Metanephros (tissue), 1 donor: ENCODE measurements around the gene OR8G1. TPM values are rescaled to one million over a fixed set of nuclear protein-coding genes. Genes with fewer than 3 reads are reported as not detected.

Source experiments
- total RNA-seq: library from RNA; depleted of rRNA; stranded (reverse); fragments of >200 nt; gene quantifications from one replicate; pipeline ENCODE4 v1.2.3, GENCODE V29; 2014

OR8G1 gene, protein sequence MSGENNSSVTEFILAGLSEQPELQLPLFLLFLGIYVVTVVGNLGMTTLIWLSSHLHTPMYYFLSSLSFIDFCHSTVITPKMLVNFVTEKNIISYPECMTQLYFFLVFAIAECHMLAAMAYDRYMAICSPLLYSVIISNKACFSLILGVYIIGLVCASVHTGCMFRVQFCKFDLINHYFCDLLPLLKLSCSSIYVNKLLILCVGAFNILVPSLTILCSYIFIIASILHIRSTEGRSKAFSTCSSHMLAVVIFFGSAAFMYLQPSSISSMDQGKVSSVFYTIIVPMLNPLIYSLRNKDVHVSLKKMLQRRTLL
- not detected for total RNA-seq

DNA sequence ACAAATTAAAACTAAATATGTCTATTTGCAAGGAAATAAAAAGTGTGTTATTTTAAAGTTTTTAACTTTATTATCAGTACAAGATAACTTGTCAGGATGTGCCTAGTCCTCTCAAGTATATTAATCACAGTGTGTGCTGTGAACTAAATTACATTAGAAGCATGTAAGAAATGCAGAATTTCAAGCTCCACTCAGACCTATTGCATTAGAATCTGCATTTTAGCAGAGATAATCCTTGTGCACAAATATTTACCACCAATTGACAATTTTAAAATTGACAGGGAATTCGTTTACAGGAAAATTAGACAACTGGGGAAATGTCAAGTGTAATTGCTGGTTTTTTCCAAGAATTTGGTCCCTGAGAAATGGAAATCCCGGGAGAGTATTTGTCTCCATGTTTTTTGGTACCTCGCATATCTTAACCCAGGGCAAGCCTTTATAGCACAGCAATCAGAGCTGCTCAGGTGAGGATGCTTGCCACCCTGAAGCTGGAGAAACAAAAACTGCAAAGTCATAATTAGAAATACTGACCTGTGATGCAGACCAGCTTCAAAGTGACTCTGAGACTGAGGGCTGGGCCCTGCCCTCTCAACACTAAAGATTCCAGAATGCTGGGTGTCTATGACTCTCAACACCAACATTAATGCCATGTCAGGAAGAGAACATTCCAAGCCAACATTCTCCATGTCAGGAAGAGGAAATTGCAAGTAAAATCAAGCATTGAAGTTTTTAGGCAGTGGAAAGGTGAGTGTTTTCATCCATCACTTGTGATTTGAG lies at the start of gene OR8G1:
Gene OR8G1 (plus strand): TSS at position 475 of the 777 bp plus-strand sequence. CDS start 8,581 bp downstream, outside the sequence.

DNA sequence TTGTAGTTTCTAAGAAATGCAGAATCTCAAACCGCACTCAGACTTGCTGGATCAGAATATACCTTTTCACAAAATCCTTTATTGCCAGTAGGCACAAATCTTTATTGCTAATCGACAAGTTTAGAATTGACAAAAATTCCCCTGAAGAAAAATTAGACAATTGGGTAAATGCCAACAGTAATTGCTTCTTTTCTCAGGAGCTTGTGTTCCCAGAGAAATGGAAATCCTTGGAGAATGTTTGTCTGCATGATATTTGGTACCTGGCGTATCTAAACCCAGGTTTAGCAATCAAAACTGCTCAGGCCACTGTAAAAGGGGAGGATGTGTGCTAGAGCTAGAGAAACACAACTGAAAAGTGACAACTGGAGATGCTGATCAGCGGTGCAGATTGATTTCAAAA lies 15.2 kb downstream of the OR8G1 start, which contains the start of gene OR8G5:
Gene OR8G5 (plus strand): TSS at position 301 of the 400 bp plus-strand sequence. CDS start 8,556 bp downstream, outside the sequence.

Other genes starting within 250 kb of the OR8G1 start
- gene OR10G6, start 245.9 kb upstream of the OR8G1 start, total RNA-seq = not detected
- not detected for gene OR10G4, start 228.1 kb upstream of the OR8G1 start, total RNA-seq
- not detected for gene OR10G9, start 218.1 kb upstream of the OR8G1 start, total RNA-seq
- not detected for gene OR10G8, start 214.3 kb upstream of the OR8G1 start, total RNA-seq
- gene OR10G7, start 199.8 kb upstream of the OR8G1 start, total RNA-seq = not detected
- 27.7 TPM for gene VWA5A, start 125.6 kb upstream of the OR8G1 start, total RNA-seq
- not detected for gene OR10D3, start 57.8 kb upstream of the OR8G1 start, total RNA-seq
- gene OR8G5, start 15.3 kb downstream of the OR8G1 start, total RNA-seq = not detected
- not detected for gene OR8D1, start 72.9 kb downstream of the OR8G1 start, total RNA-seq
- gene OR8D2, start 79.1 kb downstream of the OR8G1 start, total RNA-seq = not detected
- not detected for gene OR8B2, start 143.4 kb downstream of the OR8G1 start, total RNA-seq
- gene OR8B3, start 157.9 kb downstream of the OR8G1 start, total RNA-seq = not detected
- gene OR8B4, start 183.8 kb downstream of the OR8G1 start, total RNA-seq = not detected
- not detected for gene OR8B8, start 204.6 kb downstream of the OR8G1 start, total RNA-seq